GM12878 (cell line): ENCODE data around the gene SLC2A5. TPM values are rescaled to one million over a fixed set of nuclear protein-coding genes. Genes with fewer than 3 reads are reported as not detected.

ENCODE experiments used
- ATAC-seq: fragments of 200-7000 bp; cut with Tn5 transposase; 3 replicates; pipeline ENCODE4 v1.9.1; 2020; ENCODE audit warnings: mild to moderate bottlenecking, moderate library complexity
- BruUV-seq: library from RNA; stranded (reverse); fragments of 400-500 nt; replicated peaks from 2 replicates; lab custom pipeline; 2021; lab: Mats Ljungman, UMichigan
- CTCF ChIA-PET: fragments of 300-600 bp; sonication (Branson Sonifier 250); formaldehyde crosslinking; extraction: SDS; loops from one replicate; lab custom pipeline; 2021; ENCODE audit warnings: inconsistent platforms; lab: Yijun Ruan, JAX
- POLR2A ChIA-PET: fragments of 350-600 bp; formaldehyde crosslinking; extraction: SDS; loops from one replicate; lab custom pipeline; 2021; ENCODE audit warnings: inconsistent platforms; lab: Charles Lee
- RAD21 ChIA-PET: fragments of 300-600 bp; sonication (Branson Sonifier 250); formaldehyde crosslinking; loops from one replicate; lab custom pipeline; 2023; ENCODE audit warnings: antibody characterized with exemption; ENCODE audit not compliant: unreplicated experiment; lab: Charles Lee
- SMC1A ChIA-PET: fragments of 300-600 bp; sonication (Branson Sonifier 250); formaldehyde crosslinking; loops from one replicate; lab custom pipeline; 2023; ENCODE audit not compliant: unreplicated experiment, uncharacterized antibody; lab: Charles Lee
- DNase-seq: peaks from one replicate; pipeline ENCODE4 v3.0.0-alpha.2; 2011; ENCODE audit warnings: low read depth, low spot score
- FAIRE-seq: peaks from 3 replicates; lab custom pipeline; 2011; peaks lifted over from hg19 to GRCh38; lab: Jason Lieb, UNC
- H2AFZ ChIP-seq: 2 replicates; pipeline ENCODE4 v1.6.0; 2011; ENCODE audit warnings: low read depth, low read length, control low read depth; ENCODE audit not compliant: control insufficient read depth
- H3K27ac ChIP-seq: 2 replicates; pipeline ENCODE4 v1.5.1; 2011; ENCODE audit warnings: control low read depth; ENCODE audit not compliant: control insufficient read depth, insufficient read depth
- H3K27me3 ChIP-seq, 2 experiments: replicated peaks in 1 of 2; 2 replicates each; pipeline versions ENCODE4 v1.6.0 to v1.6.1; 2011; ENCODE audit warnings: low read length in 1 of 2; ENCODE audit not compliant: control insufficient read depth in 2 of 2, insufficient read depth in 2 of 2
- H3K36me3 ChIP-seq, 2 experiments: 2 replicates each; pipeline ENCODE4 v1.5.1; 2011; ENCODE audit warnings: low read length in 1 of 2; ENCODE audit not compliant: control insufficient read depth in 2 of 2, insufficient read depth in 2 of 2
- H3K4me1 ChIP-seq: 2 replicates; pipeline ENCODE4 v1.6.1; 2011; ENCODE audit warnings: mild to moderate bottlenecking, low read length, moderate library complexity, mixed read lengths; ENCODE audit not compliant: control insufficient read depth, insufficient read depth
- H3K4me2 ChIP-seq: 2 replicates; pipeline ENCODE4 v1.6.0; 2011; ENCODE audit warnings: control low read depth; ENCODE audit not compliant: control insufficient read depth, insufficient read depth
- H3K4me3 ChIP-seq: fragments of 200-600 bp; sonication (generic); 2 replicates; pipeline ENCODE4 v1.5.1; 2016
- H3K79me2 ChIP-seq: 2 replicates; pipeline ENCODE4 v1.6.0; 2011; ENCODE audit warnings: low read length; ENCODE audit not compliant: control insufficient read depth, insufficient read depth
- H3K9ac ChIP-seq: 2 replicates; pipeline ENCODE4 v1.8.0; 2011; ENCODE audit warnings: low read length, control low read depth, mixed read lengths; ENCODE audit not compliant: control insufficient read depth, insufficient read depth
- H3K9me3 ChIP-seq: replicated peaks from 3 replicates; pipeline ENCODE4 v1.5.1; 2011; ENCODE audit warnings: mild to moderate bottlenecking, low read length; ENCODE audit not compliant: control insufficient read depth, insufficient read depth
- H4K20me1 ChIP-seq: 2 replicates; pipeline ENCODE4 v1.6.0; 2011; ENCODE audit not compliant: control insufficient read depth, insufficient read depth
- ESRRA ChIP-seq: IDR thresholded peaks from 2 replicates; pipeline ENCODE4 v1.6.1; 2012; ENCODE audit warnings: mild to moderate bottlenecking, low read length, improper control_type of control experiment
- MYC ChIP-seq: IDR thresholded peaks from 2 replicates; pipeline ENCODE4 v1.6.1; 2011; ENCODE audit warnings: mild to moderate bottlenecking, low read length, moderate library complexity, inconsistent platforms; ENCODE audit not compliant: insufficient read depth, insufficient replicate concordance, insufficient read length, severe bottlenecking
- PKNOX1 ChIP-seq: fragments of 450-650 bp; IDR thresholded peaks from 2 replicates; pipeline ENCODE4 v1.6.1; 2016; ENCODE audit warnings: mild to moderate bottlenecking
- POLR2A ChIP-seq: IDR thresholded peaks from 2 replicates; pipeline ENCODE4 v1.6.1; 2011; ENCODE audit warnings: low read depth, mild to moderate bottlenecking, low read length
- WGBS: methylation state at CpG from one replicate; pipeline ENCODE4 v1.1.6; 2016; ENCODE audit warnings: low lambda C conversion rate; ENCODE audit not compliant: insufficient replicate concordance, insufficient coverage; ENCODE audit errors: missing lambda C conversion rate; 5-methylcytosine and 5-hydroxymethylcytosine counted together
- in situ Hi-C: fragments of 300-500 bp; cut with MboI; formaldehyde crosslinking; loops from 9 replicates; pipeline ENCODE4 v1.14.3; 2018; ENCODE audit warnings: mixed read lengths
- intact Hi-C: fragments of 100-400 bp; cut with micrococcal nuclease; formaldehyde crosslinking; loops from one replicate; pipeline ENCODE4 v1.14.2; 2022; ENCODE audit not compliant: unreplicated experiment
- polyA plus RNA-seq, 11 experiments: library from polyadenylated mRNA; depleted of rRNA in 4 of 11; unstranded in 6 of 11; stranded (reverse) in 5 of 11; fragments of >200 nt; fragmentation: Nextera tagmentation in 4 of 11; fragmentation: Illumina TruSeq in 1 of 11; extraction: Ambion mirVana in 4 of 11; extraction: Trizol in 1 of 11; gene quantifications; 1 replicate in 1 of 11; 2 replicates in 10 of 11; pipeline versions ENCODE4 v1.2.1 to v1.2.3, GENCODE V29; 2011 to 2016; ENCODE audit warnings: inconsistent platforms in 2 of 11, missing spikeins in 2 of 11, low read depth in 1 of 11
- small RNA-seq: library from RNA; depleted of rRNA; stranded (forward); fragments of <200 nt; gene quantifications from one replicate; pipeline ENCODE3, GENCODE V24; 2014
- total RNA-seq, 4 experiments: library from RNA; depleted of rRNA in 3 of 4; stranded (reverse); fragments of >200 nt in 3 of 4; fragmentation: Illumina TruSeq in 1 of 4; extraction: Trizol in 1 of 4; gene quantifications; 2 replicates each; pipeline versions ENCODE4 v1.2.1 to v1.2.3, GENCODE V29; 2013 to 2021

SLC2A5 gene
- total and polyA plus RNA-seq, 10 of the 15 experiments (the other 5 are each of a cell fraction or from before 2014, with no cell fraction given) = 4.5 to 76.6 (median 23.9) TPM

GRCh38 chr1:8985915-8986813, 83.3 kb downstream of the SLC2A5 start:
- POLR2A ChIA-PET = no interaction called here
- no peak overlapping the region for H3K27ac ChIP-seq
- TF ChIP-seq ESRRA = no peak
- TF ChIP-seq MYC = no peak
- TF ChIP-seq PKNOX1 = no peak
- TF ChIP-seq POLR2A = no peak
- TF ChIP-seq, all 136 proteins: peak for 0
- no peaks in the 10 kb centered on the region for H3K27me3 ChIP-seq
- no peaks in the 10 kb centered on the region for H3K4me1 ChIP-seq
- H4K20me1 ChIP-seq = no peaks in the 10 kb centered on the region
- H3K9ac ChIP-seq = no peak overlapping the region
- ATAC-seq = no peak
- ChIA-PET RAD21 (interaction anchor here (1.3 to 1.9 kb wide), 3 partner anchors 19 to 142 kb away, joined by 3 to 5 read pairs (median 4); no protein-coding TSS in a partner anchor), CTCF (interaction anchor here (0.7 to 3.5 kb wide), 10 partner anchors 19 to 137 kb away, joined by 3 to 14 read pairs (median 4); no protein-coding TSS in a partner anchor), SMC1A (interaction anchor here (1.9 kb wide), 1 partner anchor 19 kb away, joined by 14 read pairs; no protein-coding TSS in a partner anchor)
- H3K79me2 ChIP-seq = no peaks in the 10 kb centered on the region
- in situ Hi-C loops (loop anchor here (5.0 kb wide), 1 partner anchor 69 kb away; no protein-coding TSS in a partner anchor), intact Hi-C loops (loop anchor here (5.0 kb wide), 1 partner anchor 124 kb away; no protein-coding TSS in a partner anchor)
- H3K36me3 ChIP-seq = no peaks in the 10 kb centered on the region
- H3K4me3 ChIP-seq = no peak overlapping the region
- BruUV-seq = no TSS peak
- no peak overlapping the region for H3K4me2 ChIP-seq
- WGBS = 58% methylated on average over 14 of the region's 14 CpGs
- no peak for DNase-seq
- no peak for FAIRE-seq
- H2AFZ ChIP-seq = no peak overlapping the region
- no peaks in the 10 kb centered on the region for H3K9me3 ChIP-seq

Small RNAs within 50 kb of the gene (small RNA-seq; reads per million reads assigned to genes)
- not detected for gene RF00424

Other genes starting within 250 kb of the SLC2A5 start
- 2,091 and 2,104 TPM in 2 replicates for gene ENO1, start 190.9 kb downstream of the SLC2A5 start, total RNA-seq (2014; rRNA removed)
- 1,863 and 1,937 TPM in 2 replicates for gene ENO1, start 190.9 kb downstream of the SLC2A5 start, total RNA-seq (2014; rRNA removed; fragmentation: Illumina TruSeq; extraction: Trizol)
- 1,850 and 1,883 TPM in 2 replicates for gene ENO1, start 190.9 kb downstream of the SLC2A5 start, total RNA-seq (2021)
- 3,232 and 3,745 TPM in 2 replicates for gene ENO1, start 190.9 kb downstream of the SLC2A5 start, polyA plus RNA-seq (2011; rRNA removed)
- 1,358 and 1,983 TPM in 2 replicates for gene ENO1, start 190.9 kb downstream of the SLC2A5 start, polyA plus RNA-seq (2014; fragmentation: Illumina TruSeq; extraction: Trizol)
- gene ENO1, start 190.9 kb downstream of the SLC2A5 start, polyA plus RNA-seq (2014; fragmentation: Nextera tagmentation; extraction: Ambion mirVana) = 1,000 to 10,000 TPM; 3,300 to 4,219 TPM
- gene ENO1, start 190.9 kb downstream of the SLC2A5 start, polyA plus RNA-seq (2014; rRNA removed) = 1,935 and 1,951 TPM in 2 replicates
- gene ENO1, start 190.9 kb downstream of the SLC2A5 start, polyA plus RNA-seq (2016; fragmentation: Nextera tagmentation; extraction: Ambion mirVana) = 1,000 to 10,000 TPM; 2,558 to 2,669 TPM
- gene CA6, start 123.8 kb downstream of the SLC2A5 start, total RNA-seq (2014; rRNA removed) = not detected in 2 replicates
- not detected in 2 replicates for gene CA6, start 123.8 kb downstream of the SLC2A5 start, total RNA-seq (2014; rRNA removed; fragmentation: Illumina TruSeq; extraction: Trizol)
- not detected in 2 replicates for gene CA6, start 123.8 kb downstream of the SLC2A5 start, total RNA-seq (2021)
- not detected in 2 replicates for gene CA6, start 123.8 kb downstream of the SLC2A5 start, polyA plus RNA-seq (2011; rRNA removed)
- gene CA6, start 123.8 kb downstream of the SLC2A5 start, polyA plus RNA-seq (2014; fragmentation: Illumina TruSeq; extraction: Trizol) = not detected in 2 replicates
- not detected for gene CA6, start 123.8 kb downstream of the SLC2A5 start, polyA plus RNA-seq (2014; fragmentation: Nextera tagmentation; extraction: Ambion mirVana)
- not detected in 2 replicates for gene CA6, start 123.8 kb downstream of the SLC2A5 start, polyA plus RNA-seq (2014; rRNA removed)
- gene CA6, start 123.8 kb downstream of the SLC2A5 start, polyA plus RNA-seq (2016; fragmentation: Nextera tagmentation; extraction: Ambion mirVana) = not detected
- gene SLC2A7, start 43.2 kb downstream of the SLC2A5 start, total RNA-seq (2014; rRNA removed) = not detected in 2 replicates
- gene SLC2A7, start 43.2 kb downstream of the SLC2A5 start, total RNA-seq (2014; rRNA removed; fragmentation: Illumina TruSeq; extraction: Trizol) = not detected in 2 replicates
- not detected in 2 replicates for gene SLC2A7, start 43.2 kb downstream of the SLC2A5 start, total RNA-seq (2021)
- not detected in 2 replicates for gene SLC2A7, start 43.2 kb downstream of the SLC2A5 start, polyA plus RNA-seq (2011; rRNA removed)
- not detected in 2 replicates for gene SLC2A7, start 43.2 kb downstream of the SLC2A5 start, polyA plus RNA-seq (2014; fragmentation: Illumina TruSeq; extraction: Trizol)
- gene SLC2A7, start 43.2 kb downstream of the SLC2A5 start, polyA plus RNA-seq (2014; fragmentation: Nextera tagmentation; extraction: Ambion mirVana) = not detected
- gene SLC2A7, start 43.2 kb downstream of the SLC2A5 start, polyA plus RNA-seq (2014; rRNA removed) = not detected in 2 replicates
- not detected for gene SLC2A7, start 43.2 kb downstream of the SLC2A5 start, polyA plus RNA-seq (2016; fragmentation: Nextera tagmentation; extraction: Ambion mirVana)
- gene GPR157, start 59.5 kb upstream of the SLC2A5 start, total RNA-seq (2014; rRNA removed) = 4.7 and 15.9 TPM in 2 replicates
- 2.8 and 5.0 TPM in 2 replicates for gene GPR157, start 59.5 kb upstream of the SLC2A5 start, total RNA-seq (2014; rRNA removed; fragmentation: Illumina TruSeq; extraction: Trizol)
- gene GPR157, start 59.5 kb upstream of the SLC2A5 start, total RNA-seq (2021) = 10.1 and 12.2 TPM in 2 replicates
- 1.3 and 3.7 TPM in 2 replicates for gene GPR157, start 59.5 kb upstream of the SLC2A5 start, polyA plus RNA-seq (2011; rRNA removed)
- 2.5 and 2.8 TPM in 2 replicates for gene GPR157, start 59.5 kb upstream of the SLC2A5 start, polyA plus RNA-seq (2014; fragmentation: Illumina TruSeq; extraction: Trizol)
- gene GPR157, start 59.5 kb upstream of the SLC2A5 start, polyA plus RNA-seq (2014; fragmentation: Nextera tagmentation; extraction: Ambion mirVana) = 1 to 10 TPM in 1 of 2 experiments, under 1 TPM in 1; 0.66 to 1.1 TPM
- gene GPR157, start 59.5 kb upstream of the SLC2A5 start, polyA plus RNA-seq (2014; rRNA removed) = 2.6 and 3.2 TPM in 2 replicates
- 1 to 10 TPM in 1 of 2 experiments, under 1 TPM in 1; 0.86 to 2.9 TPM for gene GPR157, start 59.5 kb upstream of the SLC2A5 start, polyA plus RNA-seq (2016; fragmentation: Nextera tagmentation; extraction: Ambion mirVana)
- 9.7 and 10.4 TPM in 2 replicates for gene H6PD, start 165.1 kb upstream of the SLC2A5 start, total RNA-seq (2014; rRNA removed)
- 8.1 and 9.4 TPM in 2 replicates for gene H6PD, start 165.1 kb upstream of the SLC2A5 start, total RNA-seq (2014; rRNA removed; fragmentation: Illumina TruSeq; extraction: Trizol)
- 20.7 TPM in 2 replicates for gene H6PD, start 165.1 kb upstream of the SLC2A5 start, total RNA-seq (2021)
- 3.9 and 4.9 TPM in 2 replicates for gene H6PD, start 165.1 kb upstream of the SLC2A5 start, polyA plus RNA-seq (2011; rRNA removed)
- 9.9 and 10.1 TPM in 2 replicates for gene H6PD, start 165.1 kb upstream of the SLC2A5 start, polyA plus RNA-seq (2014; fragmentation: Illumina TruSeq; extraction: Trizol)
- gene H6PD, start 165.1 kb upstream of the SLC2A5 start, polyA plus RNA-seq (2014; fragmentation: Nextera tagmentation; extraction: Ambion mirVana) = 1 to 10 TPM; 1.2 to 1.4 TPM
- gene H6PD, start 165.1 kb upstream of the SLC2A5 start, polyA plus RNA-seq (2014; rRNA removed) = 12.1 and 13.1 TPM in 2 replicates
- 1 to 10 TPM; 5.9 to 6.0 TPM for gene H6PD, start 165.1 kb upstream of the SLC2A5 start, polyA plus RNA-seq (2016; fragmentation: Nextera tagmentation; extraction: Ambion mirVana)
- 0.90 and 1.3 TPM in 2 replicates for gene SPSB1, start 223.3 kb upstream of the SLC2A5 start, total RNA-seq (2014; rRNA removed)
- gene SPSB1, start 223.3 kb upstream of the SLC2A5 start, total RNA-seq (2014; rRNA removed; fragmentation: Illumina TruSeq; extraction: Trizol) = 0.40 and 0.46 TPM in 2 replicates
- 0.74 and 1.1 TPM in 2 replicates for gene SPSB1, start 223.3 kb upstream of the SLC2A5 start, total RNA-seq (2021)
- gene SPSB1, start 223.3 kb upstream of the SLC2A5 start, polyA plus RNA-seq (2011; rRNA removed) = 0.23 and 0.43 TPM in 2 replicates
- 0.46 and 2.1 TPM in 2 replicates for gene SPSB1, start 223.3 kb upstream of the SLC2A5 start, polyA plus RNA-seq (2014; fragmentation: Illumina TruSeq; extraction: Trizol)
- under 1 TPM in 1 of 2 experiments, not detected in 1; 0.02 TPM for gene SPSB1, start 223.3 kb upstream of the SLC2A5 start, polyA plus RNA-seq (2014; fragmentation: Nextera tagmentation; extraction: Ambion mirVana)
- gene SPSB1, start 223.3 kb upstream of the SLC2A5 start, polyA plus RNA-seq (2014; rRNA removed) = 0.80 and 2.0 TPM in 2 replicates
- gene SPSB1, start 223.3 kb upstream of the SLC2A5 start, polyA plus RNA-seq (2016; fragmentation: Nextera tagmentation; extraction: Ambion mirVana) = 1 to 10 TPM; 1.2 to 1.4 TPM